Lung (tissue), 12 donors: ENCODE results near the gene KIAA0586. TPM values are rescaled to one million over a fixed set of nuclear protein-coding genes. Genes with fewer than 3 reads are reported as not detected.

Source experiments
- ATAC-seq: fragments of 200-7000 bp; cut with Tn5 transposase; one replicate; pipeline ENCODE4 v1.9.1; 2020; ENCODE audit warnings: moderate number of reproducible peaks; ENCODE audit not compliant: insufficient read depth, low FRiP score
- DNase-seq, 3 donors: peaks; one replicate each; pipeline ENCODE4 v3.0.0-alpha.2; 2013 to 2017
- H3K27ac ChIP-seq, 2 donors: one replicate each; pipeline ENCODE4 v1.5.1; 2013; ENCODE audit warnings: mild to moderate bottlenecking in 2 of 2, moderate library complexity in 2 of 2, control low read depth in 1 of 2, inconsistent platforms in 1 of 2, low read depth in 1 of 2, low read length in 1 of 2
- H3K27me3 ChIP-seq, 3 donors: one replicate each; pipeline ENCODE4 v1.5.1; 2013; ENCODE audit warnings: low read length in 2 of 3; ENCODE audit not compliant: control insufficient read depth in 3 of 3, insufficient read depth in 3 of 3
- H3K36me3 ChIP-seq, 4 donors: one replicate each; pipeline ENCODE4 v1.5.1; 2013; ENCODE audit warnings: low read length in 4 of 4, mild to moderate bottlenecking in 1 of 4, moderate library complexity in 1 of 4; ENCODE audit not compliant: control insufficient read depth in 4 of 4, insufficient read depth in 4 of 4
- H3K4me1 ChIP-seq, 5 donors: one replicate each; pipeline ENCODE4 v1.5.1; 2013; ENCODE audit warnings: low read length in 5 of 5, mild to moderate bottlenecking in 2 of 5, moderate library complexity in 1 of 5; ENCODE audit not compliant: control insufficient read depth in 5 of 5, insufficient read depth in 5 of 5
- H3K4me3 ChIP-seq: one replicate; pipeline ENCODE4 v1.5.1; 2013; ENCODE audit warnings: mild to moderate bottlenecking, control low read depth, moderate library complexity
- H3K9ac ChIP-seq, 2 donors: one replicate each; pipeline ENCODE4 v1.5.1; 2013; ENCODE audit warnings: low read length in 2 of 2, control low read depth in 1 of 2; ENCODE audit not compliant: insufficient read depth in 1 of 2
- H3K9me3 ChIP-seq, 4 donors: one replicate each; pipeline ENCODE4 v1.5.1; 2013; ENCODE audit warnings: low read length in 3 of 4, mild to moderate bottlenecking in 1 of 4, moderate library complexity in 1 of 4; ENCODE audit not compliant: control insufficient read depth in 4 of 4, insufficient read depth in 3 of 4
- WGBS, 2 donors: extraction: QIAGEN DNeasy Blood & Tissue Kit; methylation state at CpG; one replicate each; pipeline ENCODE4 v1.1.7; 2013; 5-methylcytosine and 5-hydroxymethylcytosine counted together
- polyA plus RNA-seq, 2 donors: library from polyadenylated mRNA; stranded (reverse); fragments of 200-250 nt; gene quantifications; one replicate each; pipeline ENCODE4 v1.2.1, GENCODE V29; 2013
- total RNA-seq, 2 donors: library from RNA; depleted of rRNA in 1 of 2; stranded (reverse); fragments of >200 nt in 1 of 2; gene quantifications; one replicate each; pipeline ENCODE4 v1.2.1, GENCODE V29; 2014 to 2021
- TF ChIP-seq, protein P1 (sequence below): IDR thresholded peaks from 2 replicates; pipeline ENCODE4 v1.5.1; 2012; ENCODE audit warnings: mild to moderate bottlenecking; ENCODE audit errors: control extremely low read depth, extremely low read depth
- donor health status: control.
- donor health status: control.
- donor health status: Bipolar disorder and iron deficiency.
- donor health status: healthy.
- donor health status: DM: yes; HTN: yes; CAD: no.

Gene KIAA0586
- total and polyA plus RNA-seq, 4 donors = 5.3 to 30.1 (median 9.6) TPM

DNA sequence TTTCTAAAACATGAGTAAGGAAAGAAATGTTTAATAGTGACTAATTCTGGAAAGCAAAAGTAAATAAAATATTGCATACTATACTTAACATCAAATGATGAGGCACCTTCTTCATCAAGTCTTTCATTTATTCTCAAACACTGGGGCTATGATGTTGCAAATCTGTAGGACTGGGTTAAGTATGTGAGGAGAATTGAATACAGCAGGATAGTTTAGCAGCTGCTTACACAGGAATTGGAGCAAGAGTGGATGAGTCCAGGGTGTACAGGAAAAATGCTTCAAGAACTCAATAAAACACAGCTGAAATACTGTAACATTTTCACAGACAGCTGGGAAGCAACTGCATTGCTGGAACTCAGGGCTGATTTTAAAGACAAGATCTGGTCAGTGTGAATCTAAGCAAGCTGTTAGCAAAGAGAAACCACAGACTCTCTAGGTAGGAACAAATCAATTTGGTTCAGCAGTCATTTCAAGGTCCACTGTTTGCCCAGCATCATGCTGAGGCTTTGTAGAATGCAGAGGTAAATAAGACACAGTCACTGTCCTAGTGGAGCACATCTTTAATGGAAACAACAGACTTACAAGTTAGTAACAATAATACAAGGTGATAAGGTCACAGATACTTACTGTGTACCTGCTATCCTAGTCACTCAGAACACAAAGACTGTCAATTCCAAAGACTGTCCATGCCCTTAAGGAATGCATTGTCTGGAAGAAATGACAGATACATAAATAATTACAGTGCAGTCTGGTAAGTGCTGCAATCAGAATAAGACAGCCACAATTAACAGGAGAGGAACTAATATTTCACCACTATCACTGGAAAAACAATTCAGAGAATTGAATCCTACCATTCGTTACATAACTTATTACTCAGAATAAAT lies 113.5 kb downstream of the KIAA0586 start:
- Histone ChIP-seq H3K27ac (no peak overlapping the region), H3K4me3 (no peak overlapping the region), H3K4me1 (peaks cover 0 to 14% (median 5%) of the 10 kb centered on the region in 5 donors), H3K36me3 (no peaks in the 10 kb centered on the region), H3K27me3 (no peaks in the 10 kb centered on the region), H3K9ac (no peak overlapping the region), H3K9me3 (no peaks in the 10 kb centered on the region)
- ATAC-seq (peak; percentile 11), DNase-seq (peak; percentile 23 to 92 (median 84))
- TF ChIP-seq, protein P1, sequence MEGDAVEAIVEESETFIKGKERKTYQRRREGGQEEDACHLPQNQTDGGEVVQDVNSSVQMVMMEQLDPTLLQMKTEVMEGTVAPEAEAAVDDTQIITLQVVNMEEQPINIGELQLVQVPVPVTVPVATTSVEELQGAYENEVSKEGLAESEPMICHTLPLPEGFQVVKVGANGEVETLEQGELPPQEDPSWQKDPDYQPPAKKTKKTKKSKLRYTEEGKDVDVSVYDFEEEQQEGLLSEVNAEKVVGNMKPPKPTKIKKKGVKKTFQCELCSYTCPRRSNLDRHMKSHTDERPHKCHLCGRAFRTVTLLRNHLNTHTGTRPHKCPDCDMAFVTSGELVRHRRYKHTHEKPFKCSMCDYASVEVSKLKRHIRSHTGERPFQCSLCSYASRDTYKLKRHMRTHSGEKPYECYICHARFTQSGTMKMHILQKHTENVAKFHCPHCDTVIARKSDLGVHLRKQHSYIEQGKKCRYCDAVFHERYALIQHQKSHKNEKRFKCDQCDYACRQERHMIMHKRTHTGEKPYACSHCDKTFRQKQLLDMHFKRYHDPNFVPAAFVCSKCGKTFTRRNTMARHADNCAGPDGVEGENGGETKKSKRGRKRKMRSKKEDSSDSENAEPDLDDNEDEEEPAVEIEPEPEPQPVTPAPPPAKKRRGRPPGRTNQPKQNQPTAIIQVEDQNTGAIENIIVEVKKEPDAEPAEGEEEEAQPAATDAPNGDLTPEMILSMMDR = no peak
- WGBS, 2 donors = 69 to 85% methylated on average over 1 of the region's 1 CpG

DNA sequence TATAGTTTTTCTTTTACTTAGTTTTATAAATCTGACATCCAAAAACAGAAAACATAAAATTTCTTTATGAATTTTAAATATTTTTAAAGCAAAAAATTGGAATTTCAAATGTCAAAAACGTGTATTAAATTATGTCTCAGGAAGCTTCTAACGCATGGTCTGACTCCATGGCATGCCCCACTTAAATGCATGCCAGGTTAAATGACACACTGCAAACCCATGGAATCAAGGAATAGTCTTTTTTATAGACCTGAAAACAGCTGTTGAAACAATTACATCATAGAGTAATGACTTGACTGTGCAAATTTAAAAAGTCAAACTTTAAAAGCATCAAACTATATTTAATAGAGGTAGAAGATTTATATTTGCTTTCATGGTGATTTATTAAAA lies 114.1 kb downstream of the KIAA0586 start:
- TF ChIP-seq, protein P1 = no peak
- no peak overlapping the region for H3K9ac ChIP-seq
- H3K36me3 ChIP-seq = no peaks in the 10 kb centered on the region
- no peak overlapping the region for H3K27ac ChIP-seq
- H3K4me1 ChIP-seq = peaks cover 0 to 14% (median 5%) of the 10 kb centered on the region in 5 donors
- ATAC-seq (no peak), DNase-seq (no peak)
- whole genome bisulfite sequencing, 2 donors = 85 to 90% methylated on average over 2 of the region's 2 CpGs
- H3K27me3 ChIP-seq = no peaks in the 10 kb centered on the region
- H3K4me3 ChIP-seq = no peak overlapping the region
- no peaks in the 10 kb centered on the region for H3K9me3 ChIP-seq

DNA sequence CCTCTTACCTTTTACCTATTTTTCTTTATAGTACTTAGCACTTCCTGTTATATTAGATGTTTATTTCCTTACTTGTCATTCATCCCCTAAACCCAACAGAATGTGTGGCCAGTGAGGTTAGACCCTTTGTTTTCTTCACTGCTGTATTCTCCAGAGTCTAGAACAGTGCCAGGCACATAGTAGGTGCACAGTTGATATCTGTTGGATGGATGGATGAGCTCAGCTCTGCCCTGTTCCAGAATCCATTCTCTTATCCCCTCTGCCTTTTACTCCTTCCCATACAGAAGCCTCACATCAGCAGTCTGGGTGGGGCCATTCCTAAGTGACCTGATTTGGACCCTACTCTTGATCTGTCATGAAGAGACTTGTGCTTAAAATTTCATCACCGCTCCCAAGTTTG lies 115.7 kb downstream of the KIAA0586 start:
- H3K36me3 ChIP-seq = no peaks in the 10 kb centered on the region
- no peak overlapping the region for H3K4me3 ChIP-seq
- TF ChIP-seq, protein P1 = no peak
- peaks cover 0 to 14% (median 5%) of the 10 kb centered on the region in 5 donors for H3K4me1 ChIP-seq
- DNase-seq = no peak
- H3K27me3 ChIP-seq = no peaks in the 10 kb centered on the region
- no peak overlapping the region for H3K27ac ChIP-seq
- no peak for ATAC-seq
- WGBS, 2 donors = 100% methylated on average over 1 of the region's 1 CpG
- H3K9ac ChIP-seq = no peak overlapping the region
- H3K9me3 ChIP-seq = no peaks in the 10 kb centered on the region

- no peaks in the 10 kb centered on the region for H3K27me3 ChIP-seq
- WGBS, 2 donors = 90 to 96% methylated on average over 10 of the region's 10 CpGs
- DNase-seq (no peak), ATAC-seq (no peak)
- TF ChIP-seq, protein P1 = no peak
- no peak overlapping the region for H3K27ac ChIP-seq
- H3K9me3 ChIP-seq = no peaks in the 10 kb centered on the region
- no peak overlapping the region for H3K9ac ChIP-seq
- no peak overlapping the region for H3K4me3 ChIP-seq
- no peaks in the 10 kb centered on the region for H3K36me3 ChIP-seq
- H3K4me1 ChIP-seq = no peaks in the 10 kb centered on the region
Measured at GRCh38 chr14:58547649-58548048, 120.1 kb downstream of the KIAA0586 start.
